WTC11 (cell line): ENCODE data around the gene CPD. TPM values are rescaled to one million over a fixed set of nuclear protein-coding genes. Genes with fewer than 3 reads are reported as not detected.

Experiments
- ATAC-seq: fragments of 200-7000 bp; cut with Tn5 transposase; 2 replicates; pipeline ENCODE4 v1.10.0; 2021; ENCODE audit warnings: mild to moderate bottlenecking, moderate library complexity
- CTCF ChIA-PET: fragments of 300-600 bp; sonication (Branson Sonifier 250); formaldehyde crosslinking; loops from one replicate; lab custom pipeline; 2021; ENCODE audit warnings: antibody characterized with exemption; lab: Charles Lee
- POLR2A ChIA-PET: fragments of 350-600 bp; sonication (Branson Sonifier 250); formaldehyde crosslinking; loops from one replicate; lab custom pipeline; 2021; ENCODE audit warnings: antibody characterized with exemption; lab: Charles Lee
- DNase-seq: peaks from one replicate; pipeline ENCODE4 v3.0.0; 2021; ENCODE audit warnings: low spot score
- H3K27ac Mint-ChIP-seq: 2 replicates; pipeline ENCODE4 v1.8.0; 2021; ENCODE audit warnings: mixed read lengths
- H3K27me3 Mint-ChIP-seq: 2 replicates; pipeline ENCODE4 v1.8.0; 2021; ENCODE audit warnings: low read depth, mild to moderate bottlenecking, moderate library complexity, mixed read lengths
- H3K36me3 Mint-ChIP-seq: 2 replicates; pipeline ENCODE4 v1.8.0; 2021; ENCODE audit warnings: mixed read lengths
- H3K4me1 Mint-ChIP-seq: 2 replicates; pipeline ENCODE4 v1.8.0; 2022; ENCODE audit warnings: mixed read lengths
- H3K4me3 Mint-ChIP-seq: 2 replicates; pipeline ENCODE4 v1.8.0; 2021; ENCODE audit warnings: mild to moderate bottlenecking, moderate library complexity, mixed read lengths
- H3K9me3 Mint-ChIP-seq: 2 replicates; pipeline ENCODE4 v1.8.0; 2021; ENCODE audit warnings: mixed read lengths
- ATF1 ChIP-seq: sonication (generic); formaldehyde crosslinking; IDR thresholded peaks from 2 replicates; pipeline ENCODE4 v1.8.1; 2023; ENCODE audit warnings: mild to moderate bottlenecking, moderate library complexity, missing genetic modification reagents
- CBFB ChIP-seq: sonication (generic); formaldehyde crosslinking; IDR thresholded peaks from 2 replicates; pipeline ENCODE4 v1.8.1; 2022; ENCODE audit warnings: mild to moderate bottlenecking, low read depth, missing genetic modification reagents
- EMX1 ChIP-seq: fragments of 250-450 bp; sonication (Bioruptor Pico); IDR thresholded peaks from 2 replicates; pipeline ENCODE4 v1.8.0; 2021; ENCODE audit warnings: mild to moderate bottlenecking
- ETV6 ChIP-seq: sonication (generic); formaldehyde crosslinking; IDR thresholded peaks from 2 replicates; pipeline ENCODE4 v1.8.1; 2022; ENCODE audit warnings: mild to moderate bottlenecking, missing genetic modification reagents
- FOXJ3 ChIP-seq: sonication (generic); formaldehyde crosslinking; IDR thresholded peaks from 2 replicates; pipeline ENCODE4 v1.9.0; 2021; ENCODE audit warnings: missing genetic modification reagents, mild to moderate bottlenecking, borderline replicate concordance
- GTF2I ChIP-seq: fragments of 250-450 bp; sonication (Bioruptor Pico); conservative IDR thresholded peaks from 2 replicates; pipeline ENCODE4 v1.4.0; 2021; ENCODE audit warnings: mild to moderate bottlenecking
- IRF2 ChIP-seq: sonication (generic); formaldehyde crosslinking; IDR thresholded peaks from 2 replicates; pipeline ENCODE4 v1.8.0; 2022; ENCODE audit warnings: low read depth, missing genetic modification reagents, borderline replicate concordance
- JAZF1 ChIP-seq: fragments of 250-450 bp; sonication (Bioruptor Pico); IDR thresholded peaks from 2 replicates; pipeline ENCODE4 v1.9.0; 2021; ENCODE audit warnings: moderate library complexity, mild to moderate bottlenecking, inconsistent platforms
- MXD4 ChIP-seq: fragments of 250-450 bp; sonication (Bioruptor Pico); IDR thresholded peaks from 2 replicates; pipeline ENCODE4 v1.8.0; 2021; ENCODE audit warnings: mild to moderate bottlenecking, moderate library complexity, borderline replicate concordance
- MYBL2 ChIP-seq: sonication (generic); formaldehyde crosslinking; IDR thresholded peaks from 2 replicates; pipeline ENCODE4 v1.8.1; 2023; ENCODE audit warnings: mild to moderate bottlenecking, moderate library complexity, missing genetic modification reagents
- NR2C2 ChIP-seq: sonication (generic); formaldehyde crosslinking; IDR thresholded peaks from 2 replicates; pipeline ENCODE4 v1.8.0; 2022; ENCODE audit warnings: mild to moderate bottlenecking, missing genetic modification reagents
- OVOL2 ChIP-seq: fragments of 250-450 bp; sonication (Bioruptor Pico); IDR thresholded peaks from 2 replicates; pipeline ENCODE4 v1.9.0; 2021; ENCODE audit warnings: mild to moderate bottlenecking, borderline replicate concordance
- TP53 ChIP-seq: sonication (generic); formaldehyde crosslinking; IDR thresholded peaks from 2 replicates; pipeline ENCODE4 v1.8.1; 2023; ENCODE audit warnings: mild to moderate bottlenecking, missing genetic modification reagents
- USF1 ChIP-seq: sonication (generic); formaldehyde crosslinking; IDR thresholded peaks from 2 replicates; pipeline ENCODE4 v1.8.0; 2022; ENCODE audit warnings: mild to moderate bottlenecking, missing genetic modification reagents
- ZBTB21 ChIP-seq: sonication (generic); formaldehyde crosslinking; IDR thresholded peaks from 2 replicates; pipeline ENCODE4 v1.8.1; 2023; ENCODE audit warnings: mild to moderate bottlenecking, missing genetic modification reagents, borderline replicate concordance
- ZMAT4 ChIP-seq: fragments of 250-450 bp; sonication (Bioruptor Pico); IDR thresholded peaks from 2 replicates; pipeline ENCODE4 v1.9.0; 2021; ENCODE audit warnings: mild to moderate bottlenecking
- ZNF121 ChIP-seq: sonication (generic); formaldehyde crosslinking; IDR thresholded peaks from 2 replicates; pipeline ENCODE4 v1.8.0; 2023; ENCODE audit warnings: missing genetic modification reagents
- ZNF219 ChIP-seq: sonication (generic); formaldehyde crosslinking; IDR thresholded peaks from 2 replicates; pipeline ENCODE4 v1.8.0; 2023; ENCODE audit warnings: missing genetic modification reagents, mild to moderate bottlenecking, borderline replicate concordance
- ZNF396 ChIP-seq: fragments of 250-450 bp; sonication (Bioruptor Pico); IDR thresholded peaks from 2 replicates; pipeline ENCODE4 v1.8.0; 2021; ENCODE audit warnings: mild to moderate bottlenecking, moderate library complexity, borderline replicate concordance
- ZNF423 ChIP-seq: fragments of 250-450 bp; sonication (Bioruptor Pico); IDR thresholded peaks from 2 replicates; pipeline ENCODE4 v2.1.2; 2022; ENCODE audit warnings: mild to moderate bottlenecking, moderate library complexity
- total RNA-seq: library from RNA; stranded (reverse); gene quantifications from 3 replicates; pipeline ENCODE4 v1.2.3, GENCODE V29; 2021
- TF ChIP-seq, protein P1 (sequence below): sonication (generic); formaldehyde crosslinking; IDR thresholded peaks from 2 replicates; pipeline ENCODE4 v1.8.1; 2023; ENCODE audit warnings: mild to moderate bottlenecking, missing genetic modification reagents
- TF ChIP-seq, protein P2 (sequence below): sonication (generic); formaldehyde crosslinking; IDR thresholded peaks from 2 replicates; pipeline ENCODE4 v1.8.1; 2023; ENCODE audit warnings: mild to moderate bottlenecking, missing genetic modification reagents
- TF ChIP-seq, protein P3 (sequence below): fragments of 250-450 bp; sonication (Bioruptor Pico); conservative IDR thresholded peaks from 2 replicates; pipeline ENCODE4 v1.9.0; 2021; ENCODE audit warnings: mild to moderate bottlenecking
- TF ChIP-seq, protein P4 (sequence below): sonication (generic); formaldehyde crosslinking; IDR thresholded peaks from 2 replicates; pipeline ENCODE4 v1.8.1; 2023; ENCODE audit warnings: mild to moderate bottlenecking, moderate library complexity, missing genetic modification reagents
- TF ChIP-seq, protein P5 (sequence below): sonication (generic); formaldehyde crosslinking; IDR thresholded peaks from 2 replicates; pipeline ENCODE4 v1.8.1; 2023; ENCODE audit warnings: mild to moderate bottlenecking, missing genetic modification reagents, moderate library complexity
- TF ChIP-seq, protein P6 (sequence below): sonication (generic); formaldehyde crosslinking; conservative IDR thresholded peaks from 2 replicates; pipeline ENCODE4 v1.8.1; 2022; ENCODE audit warnings: mild to moderate bottlenecking, missing genetic modification reagents

The CPD gene
- total RNA-seq, 1 experiment from 2014 or later = 36.1 TPM

- ChIA-PET POLR2A (interaction anchor here (0.7 kb wide), 1 partner anchor 901 kb away, joined by 3 read pairs; no protein-coding TSS in a partner anchor), CTCF (interaction anchor here (1.4 to 1.5 kb wide), 2 partner anchors 145 to 207 kb away, joined by 4 to 5 read pairs; partner anchors contain the start of gene GOSR1)
- Mint-ChIP-seq H3K36me3 (no peaks in the 10 kb centered on the region), H3K4me1 (no peaks in the 10 kb centered on the region), H3K27ac (no peak overlapping the region), H3K27me3 (peaks cover 4% of the 10 kb centered on the region), H3K9me3 (peaks cover 10% of the 10 kb centered on the region), H3K4me3 (no peak overlapping the region)
- no peak for DNase-seq
- no peak for ATAC-seq
- TF ChIP-seq TP53 (no peak), MXD4 (no peak), ZBTB21 (no peak), ZNF121 (CRISPR knock-in tag) (no peak), ATF1 (CRISPR knock-in tag) (no peak), ZNF396 (no peak), IRF2 (CRISPR knock-in tag) (no peak), ZNF219 (CRISPR knock-in tag) (no peak), JAZF1 (CRISPR knock-in tag) (no peak), CBFB (CRISPR knock-in tag) (no peak), GTF2I (CRISPR knock-in tag) (no peak), EMX1 (CRISPR knock-in tag) (no peak), ZMAT4 (CRISPR knock-in tag) (no peak), USF1 (CRISPR knock-in tag) (no peak), ETV6 (no peak), ZNF423 (CRISPR knock-in tag) (no peak)
- TF ChIP-seq, protein P1, sequence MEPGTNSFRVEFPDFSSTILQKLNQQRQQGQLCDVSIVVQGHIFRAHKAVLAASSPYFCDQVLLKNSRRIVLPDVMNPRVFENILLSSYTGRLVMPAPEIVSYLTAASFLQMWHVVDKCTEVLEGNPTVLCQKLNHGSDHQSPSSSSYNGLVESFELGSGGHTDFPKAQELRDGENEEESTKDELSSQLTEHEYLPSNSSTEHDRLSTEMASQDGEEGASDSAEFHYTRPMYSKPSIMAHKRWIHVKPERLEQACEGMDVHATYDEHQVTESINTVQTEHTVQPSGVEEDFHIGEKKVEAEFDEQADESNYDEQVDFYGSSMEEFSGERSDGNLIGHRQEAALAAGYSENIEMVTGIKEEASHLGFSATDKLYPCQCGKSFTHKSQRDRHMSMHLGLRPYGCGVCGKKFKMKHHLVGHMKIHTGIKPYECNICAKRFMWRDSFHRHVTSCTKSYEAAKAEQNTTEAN (CRISPR knock-in tag) = no peak
- TF ChIP-seq, protein P2, sequence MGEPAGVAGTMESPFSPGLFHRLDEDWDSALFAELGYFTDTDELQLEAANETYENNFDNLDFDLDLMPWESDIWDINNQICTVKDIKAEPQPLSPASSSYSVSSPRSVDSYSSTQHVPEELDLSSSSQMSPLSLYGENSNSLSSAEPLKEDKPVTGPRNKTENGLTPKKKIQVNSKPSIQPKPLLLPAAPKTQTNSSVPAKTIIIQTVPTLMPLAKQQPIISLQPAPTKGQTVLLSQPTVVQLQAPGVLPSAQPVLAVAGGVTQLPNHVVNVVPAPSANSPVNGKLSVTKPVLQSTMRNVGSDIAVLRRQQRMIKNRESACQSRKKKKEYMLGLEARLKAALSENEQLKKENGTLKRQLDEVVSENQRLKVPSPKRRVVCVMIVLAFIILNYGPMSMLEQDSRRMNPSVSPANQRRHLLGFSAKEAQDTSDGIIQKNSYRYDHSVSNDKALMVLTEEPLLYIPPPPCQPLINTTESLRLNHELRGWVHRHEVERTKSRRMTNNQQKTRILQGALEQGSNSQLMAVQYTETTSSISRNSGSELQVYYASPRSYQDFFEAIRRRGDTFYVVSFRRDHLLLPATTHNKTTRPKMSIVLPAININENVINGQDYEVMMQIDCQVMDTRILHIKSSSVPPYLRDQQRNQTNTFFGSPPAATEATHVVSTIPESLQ (CRISPR knock-in tag) = no peak
- TF ChIP-seq, protein P3, sequence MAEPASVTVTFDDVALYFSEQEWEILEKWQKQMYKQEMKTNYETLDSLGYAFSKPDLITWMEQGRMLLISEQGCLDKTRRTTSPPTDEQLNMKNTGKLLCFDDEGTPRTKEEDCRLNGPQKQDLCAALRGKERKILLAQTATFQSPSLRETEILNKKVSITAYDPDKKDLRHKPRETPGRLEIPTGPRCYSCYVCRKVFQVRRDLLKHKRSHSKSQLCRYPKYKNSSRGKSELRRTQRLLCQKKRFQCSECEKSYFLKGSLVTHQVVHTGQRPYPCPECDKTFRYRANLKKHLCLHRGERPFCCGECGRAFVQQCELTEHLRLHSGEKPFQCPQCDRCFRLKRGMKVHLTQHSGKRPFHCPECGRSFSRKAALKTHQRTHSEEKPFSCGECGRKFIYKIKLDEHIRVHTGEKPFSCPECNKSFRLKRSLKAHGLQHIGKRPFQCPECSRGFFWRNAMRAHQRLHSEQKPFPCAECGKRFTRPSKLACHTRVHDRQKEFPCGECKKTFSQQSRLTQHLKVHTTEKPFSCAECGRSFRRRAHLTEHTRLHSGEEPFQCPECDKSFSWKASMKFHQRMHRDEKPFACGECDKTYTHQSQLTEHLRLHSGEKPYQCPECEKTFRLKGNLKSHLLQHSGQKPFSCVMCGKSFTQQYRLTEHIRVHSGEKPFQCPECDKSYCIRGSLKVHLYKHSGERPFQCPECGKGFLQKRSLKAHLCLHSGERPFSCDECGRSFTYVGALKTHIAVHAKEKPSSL (CRISPR knock-in tag) = no peak
Measured at GRCh38 chr17:30332057-30332542, 46.6 kb upstream of the CPD start.

DNA sequence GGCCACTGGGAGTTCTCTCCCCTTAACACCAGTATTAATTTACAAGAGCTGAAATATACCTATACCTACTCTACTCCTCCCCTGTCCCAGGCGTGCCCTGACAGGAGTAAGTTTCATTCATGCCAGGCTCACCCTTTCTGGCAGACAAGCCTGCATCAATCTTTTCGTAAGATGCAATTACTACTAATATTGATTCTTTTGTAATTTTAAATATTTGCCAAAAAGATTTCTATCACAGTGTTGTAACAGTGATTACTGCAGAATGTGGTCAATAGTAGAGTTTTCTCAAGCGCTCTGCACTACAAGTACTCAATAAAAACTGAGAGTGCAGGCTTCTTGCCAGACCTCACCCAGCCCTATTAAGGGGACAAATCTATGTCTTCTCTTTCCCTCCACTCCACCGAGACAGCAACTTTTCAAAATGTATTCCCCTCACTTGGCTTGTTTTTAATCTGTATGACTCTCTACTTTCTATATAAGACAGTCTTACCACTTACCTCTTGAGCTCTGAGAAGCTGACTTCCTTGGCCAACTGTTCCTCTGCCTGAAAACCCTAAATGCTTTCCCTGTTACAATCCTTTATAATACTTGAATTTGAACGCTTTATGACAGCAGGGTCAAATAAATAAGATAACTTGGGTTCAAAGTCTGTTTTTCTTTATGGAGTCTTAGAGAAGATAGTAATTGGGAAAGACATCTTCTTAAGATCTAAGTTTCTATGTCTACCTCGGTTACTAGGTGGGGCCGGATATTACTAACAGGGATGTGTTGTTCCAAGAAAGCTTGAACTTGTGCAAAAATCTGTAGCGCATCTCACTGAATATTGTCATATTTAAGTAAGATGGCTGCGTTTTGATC is 45.0 kb upstream of the CPD start, which contains the start of gene TMIGD1:
TSS of gene TMIGD1 (minus strand) at position 555 of the 858 bp plus-strand sequence. CDS start 1,924 bp downstream, outside the sequence.
- TF ChIP-seq NR2C2 (CRISPR knock-in tag) = no peak
- TF ChIP-seq, protein P4, sequence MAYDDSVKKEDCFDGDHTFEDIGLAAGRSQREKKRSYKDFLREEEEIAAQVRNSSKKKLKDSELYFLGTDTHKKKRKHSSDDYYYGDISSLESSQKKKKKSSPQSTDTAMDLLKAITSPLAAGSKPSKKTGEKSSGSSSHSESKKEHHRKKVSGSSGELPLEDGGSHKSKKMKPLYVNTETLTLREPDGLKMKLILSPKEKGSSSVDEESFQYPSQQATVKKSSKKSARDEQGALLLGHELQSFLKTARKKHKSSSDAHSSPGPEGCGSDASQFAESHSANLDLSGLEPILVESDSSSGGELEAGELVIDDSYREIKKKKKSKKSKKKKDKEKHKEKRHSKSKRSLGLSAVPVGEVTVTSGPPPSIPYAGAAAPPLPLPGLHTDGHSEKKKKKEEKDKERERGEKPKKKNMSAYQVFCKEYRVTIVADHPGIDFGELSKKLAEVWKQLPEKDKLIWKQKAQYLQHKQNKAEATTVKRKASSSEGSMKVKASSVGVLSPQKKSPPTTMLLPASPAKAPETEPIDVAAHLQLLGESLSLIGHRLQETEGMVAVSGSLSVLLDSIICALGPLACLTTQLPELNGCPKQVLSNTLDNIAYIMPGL (CRISPR knock-in tag) = no peak
- TF ChIP-seq, protein P5, sequence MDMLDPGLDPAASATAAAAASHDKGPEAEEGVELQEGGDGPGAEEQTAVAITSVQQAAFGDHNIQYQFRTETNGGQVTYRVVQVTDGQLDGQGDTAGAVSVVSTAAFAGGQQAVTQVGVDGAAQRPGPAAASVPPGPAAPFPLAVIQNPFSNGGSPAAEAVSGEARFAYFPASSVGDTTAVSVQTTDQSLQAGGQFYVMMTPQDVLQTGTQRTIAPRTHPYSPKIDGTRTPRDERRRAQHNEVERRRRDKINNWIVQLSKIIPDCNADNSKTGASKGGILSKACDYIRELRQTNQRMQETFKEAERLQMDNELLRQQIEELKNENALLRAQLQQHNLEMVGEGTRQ = no peak
- TF ChIP-seq MYBL2 (CRISPR knock-in tag) = no peak
- TF ChIP-seq FOXJ3 (CRISPR knock-in tag) = no peak
- TF ChIP-seq, protein P6, sequence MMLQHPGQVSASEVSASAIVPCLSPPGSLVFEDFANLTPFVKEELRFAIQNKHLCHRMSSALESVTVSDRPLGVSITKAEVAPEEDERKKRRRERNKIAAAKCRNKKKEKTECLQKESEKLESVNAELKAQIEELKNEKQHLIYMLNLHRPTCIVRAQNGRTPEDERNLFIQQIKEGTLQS (CRISPR knock-in tag) = no peak
- TF ChIP-seq OVOL2 (CRISPR knock-in tag) = no peak
- TF ChIP-seq, all 79 proteins: peak for 0
- ChIA-PET CTCF (interaction anchor here (0.6 to 4.2 kb wide), 3 partner anchors 97 to 252 kb away, joined by 3 to 29 read pairs (median 3); no protein-coding TSS in a partner anchor), POLR2A (interaction anchor here (0.6 kb wide), 1 partner anchor 1180 kb away, joined by 3 read pairs; no protein-coding TSS in a partner anchor)
- Mint-ChIP-seq H3K4me1 (no peaks in the 10 kb centered on the region), H3K9me3 (peaks cover 10% of the 10 kb centered on the region), H3K4me3 (no peak within 1 kb of the TSS), H3K36me3 (no peaks in the 10 kb centered on the region), H3K27ac (no peak within 1 kb of the TSS), H3K27me3 (peaks cover 19% of the 10 kb centered on the region)
- ATAC-seq (no peak), DNase-seq (no peak)
